Stimulated activated CD8-positive, alpha-beta memory T cell treated with anti-CD3 and anti-CD28 coated beads, Interleukin-4, amount 100 ng/mL, for 1 hour (primary cell): ENCODE data around the gene LINC01488.

Experiments used
- DNase-seq, 2 donors: peaks; one replicate each; pipeline ENCODE4 v3.0.0-alpha.2; 2020; ENCODE audit warnings: low read depth in 2 of 2, low spot score in 1 of 2

LINC01488 gene

DNA sequence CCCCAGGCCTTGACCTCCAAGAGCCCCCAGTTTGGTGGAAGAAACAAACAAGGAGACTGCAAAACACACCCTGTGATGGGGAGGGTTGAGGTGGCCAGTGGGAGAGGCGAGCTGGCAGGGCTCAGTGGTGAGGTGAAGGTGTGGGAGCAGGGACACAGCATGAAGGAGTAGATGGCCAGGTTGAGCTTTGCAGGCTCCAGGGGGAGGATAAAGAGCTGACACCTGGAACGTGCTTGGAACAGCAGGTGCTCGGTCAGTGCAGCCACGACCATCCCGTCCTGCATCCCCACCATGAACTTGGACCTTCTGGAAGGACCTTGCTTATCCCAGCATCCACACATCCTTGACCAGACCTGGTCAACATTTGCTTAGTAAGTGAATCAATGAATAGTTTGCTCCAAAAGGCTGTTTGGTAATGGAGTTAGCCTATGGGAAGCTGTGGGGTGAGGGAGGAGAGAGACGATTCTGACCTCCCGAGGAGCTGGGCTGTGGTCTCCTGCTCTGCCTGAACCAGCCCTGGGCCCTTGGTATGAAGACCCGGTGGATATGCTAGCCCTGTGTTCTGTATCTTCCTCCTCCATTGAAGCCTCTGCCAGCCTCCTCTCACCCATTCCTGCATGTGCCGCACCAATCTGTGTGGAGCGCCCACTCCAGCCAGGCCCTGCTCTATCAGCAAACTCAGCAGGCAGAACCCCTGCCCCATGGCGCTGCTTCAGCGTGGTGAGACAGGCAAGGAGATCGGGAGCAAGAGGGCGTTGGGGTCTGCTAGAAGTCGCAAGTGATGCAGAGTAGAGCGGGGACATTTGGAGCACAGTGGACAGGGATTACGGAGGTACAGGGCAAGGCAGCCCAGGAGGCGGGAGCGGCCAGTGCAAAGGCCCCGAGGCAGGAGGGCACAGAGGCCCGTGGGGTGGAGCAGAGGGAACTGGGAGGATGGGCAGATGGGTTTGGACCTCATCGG is 9.9 kb downstream of the LINC01488 start:
- DNase-seq, result no peak

DNA sequence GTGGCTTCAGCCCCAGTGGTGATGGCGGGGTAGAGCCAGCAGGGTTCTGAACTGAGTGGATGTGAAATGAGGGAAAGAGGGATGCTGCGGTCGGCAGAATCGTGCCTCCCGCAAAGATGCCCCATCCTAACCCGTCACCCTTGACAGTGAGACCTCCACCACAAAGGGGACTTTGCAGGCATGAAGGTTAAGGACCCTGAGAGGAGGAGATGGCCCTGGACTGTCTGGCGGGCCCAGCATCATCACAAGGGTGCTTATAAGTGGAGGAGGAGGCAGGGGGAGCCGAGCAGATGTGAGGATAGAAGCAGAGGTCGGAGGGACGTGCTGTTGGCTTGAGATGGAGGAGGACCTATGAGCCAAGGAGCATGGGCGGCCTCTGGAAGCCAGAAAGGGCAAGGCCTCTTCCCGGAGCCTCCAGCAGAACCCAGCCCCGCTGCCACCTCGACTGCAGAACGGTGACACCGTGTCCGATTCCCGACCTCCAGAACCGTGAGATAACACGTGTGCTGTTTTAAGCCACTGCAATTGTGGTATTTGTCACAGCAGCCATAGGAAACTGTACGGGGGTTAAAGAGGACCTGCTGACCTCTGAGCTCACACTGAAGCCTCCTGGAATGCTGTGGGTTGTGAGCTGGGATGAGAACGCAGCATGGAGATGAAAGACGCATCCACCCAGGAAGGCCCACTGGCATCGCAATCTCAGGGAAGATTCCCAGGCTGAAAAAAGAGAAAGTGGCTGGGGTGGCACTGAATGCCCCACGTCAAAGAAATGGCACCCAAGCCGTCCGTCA is 10.9 kb downstream of the LINC01488 start:
- DNase-seq, result no peak

DNA sequence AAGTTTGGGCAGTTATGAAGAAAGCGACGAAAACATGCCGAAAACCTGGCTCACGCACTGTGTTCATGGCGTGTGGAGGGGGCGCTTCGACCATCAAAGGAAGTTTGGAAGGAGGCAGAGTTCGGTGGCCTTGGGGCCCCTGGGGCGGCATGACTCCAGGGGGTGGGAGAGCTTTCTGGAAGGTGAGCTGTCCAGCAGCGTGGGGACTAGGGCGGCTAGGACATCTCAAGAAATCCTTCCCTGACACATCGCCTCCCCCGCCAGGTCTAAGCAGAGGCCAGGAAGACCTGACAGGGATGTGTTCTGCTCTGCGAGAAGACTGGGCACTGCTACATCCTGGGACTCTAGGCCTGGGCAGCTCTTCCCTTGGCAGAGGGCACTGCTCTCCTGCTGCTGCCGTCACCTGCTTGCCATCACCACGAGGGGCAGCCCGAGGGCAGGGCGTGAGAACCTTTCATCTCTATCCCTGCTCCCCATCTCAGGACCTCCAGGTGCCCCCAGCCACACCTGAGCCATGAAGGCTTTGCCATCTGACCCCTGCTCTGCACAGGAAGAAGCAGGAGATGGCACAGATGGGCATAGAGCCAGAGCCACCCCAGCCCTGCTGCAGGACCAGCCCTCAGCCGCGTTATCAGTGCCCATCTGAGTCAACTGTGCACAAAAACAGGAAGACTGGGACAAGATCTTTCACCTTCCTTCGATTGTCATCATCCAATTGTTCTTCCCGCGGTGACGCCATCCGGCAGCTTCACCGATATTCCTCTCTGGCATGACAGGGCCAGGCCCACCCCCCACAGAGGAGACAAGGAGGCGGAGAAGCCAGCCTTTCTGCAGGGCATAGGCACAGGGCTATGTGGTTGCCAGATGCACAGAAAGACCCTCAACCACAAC is 12.7 kb downstream of the LINC01488 start:
- no peak for DNase-seq

DNA sequence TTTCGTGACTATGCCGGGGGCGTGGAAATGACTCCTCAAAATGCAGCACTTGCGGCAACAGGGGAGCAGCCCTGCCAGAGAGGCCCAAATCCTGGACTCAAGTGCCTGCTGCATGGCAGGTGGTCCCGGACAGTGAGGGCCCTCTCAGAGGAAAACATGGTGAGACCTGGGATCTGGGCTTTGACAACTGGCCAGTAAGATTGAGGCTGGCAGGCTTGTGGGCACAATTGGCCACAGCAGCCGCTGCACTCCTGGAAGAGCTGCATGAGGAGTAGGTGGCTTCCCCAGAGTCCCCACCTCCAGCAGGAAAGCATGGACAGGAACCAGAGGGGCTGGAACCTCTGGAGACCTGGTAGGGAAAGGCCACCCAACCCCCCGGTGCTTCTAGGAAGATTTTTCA is 13.4 kb downstream of the LINC01488 start:
- DNase-seq, result no peak

DNA sequence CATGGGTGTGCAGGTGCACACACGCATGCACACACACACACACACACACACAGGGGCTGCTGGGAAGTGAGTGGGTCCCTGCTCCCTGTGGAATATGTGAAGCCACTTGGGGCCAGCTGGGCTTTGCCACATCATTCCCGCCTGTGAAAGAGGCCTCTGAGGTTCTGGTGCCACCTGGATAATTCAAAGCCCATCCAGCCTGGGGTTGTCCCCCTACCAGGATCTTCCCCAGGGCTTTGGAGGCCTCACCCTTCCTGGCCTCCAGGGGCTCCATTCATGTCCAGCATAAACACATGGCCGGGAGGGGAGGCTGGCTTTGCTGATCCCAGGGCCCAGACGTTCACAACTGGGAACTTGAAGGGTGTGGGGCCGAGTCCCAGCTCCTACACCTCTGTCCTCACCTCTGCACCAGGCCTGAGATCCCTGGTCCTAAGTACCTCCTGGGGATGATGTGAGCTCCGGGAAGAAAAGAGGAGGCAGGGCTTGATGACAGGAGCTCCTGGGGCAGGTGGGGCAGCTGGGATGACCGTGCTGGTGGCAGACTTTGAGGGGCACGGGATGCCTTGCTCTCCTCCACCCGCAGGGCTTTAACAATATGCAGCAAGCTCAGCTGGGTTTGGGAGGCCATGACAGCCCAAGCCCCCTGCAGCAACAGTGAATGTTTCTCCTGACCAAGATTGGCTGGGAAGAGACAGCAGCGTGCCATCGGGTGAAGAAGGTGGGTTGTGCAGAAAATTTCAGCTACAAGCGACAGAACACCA is 14.2 kb downstream of the LINC01488 start:
- DNase-seq, result no peak

DNA sequence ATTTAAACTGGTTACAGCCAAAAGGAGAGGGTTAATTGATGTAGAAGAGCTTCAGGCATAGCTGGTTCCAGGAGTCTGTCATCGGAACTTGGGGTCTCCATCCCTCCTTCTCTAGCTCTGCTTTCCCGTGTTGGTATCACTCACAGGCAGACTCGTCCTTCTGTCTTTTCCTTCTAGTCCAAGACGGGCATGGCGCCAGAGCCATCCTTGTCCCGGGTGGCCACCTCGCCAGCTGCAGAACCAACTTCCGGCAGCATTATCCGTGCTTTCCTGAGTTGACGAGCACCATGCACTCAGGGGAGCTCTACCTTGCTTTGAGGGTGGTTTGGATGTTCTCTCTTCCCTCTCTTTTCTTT is 14.7 kb downstream of the LINC01488 start:
- DNase-seq, result no peak

DNA sequence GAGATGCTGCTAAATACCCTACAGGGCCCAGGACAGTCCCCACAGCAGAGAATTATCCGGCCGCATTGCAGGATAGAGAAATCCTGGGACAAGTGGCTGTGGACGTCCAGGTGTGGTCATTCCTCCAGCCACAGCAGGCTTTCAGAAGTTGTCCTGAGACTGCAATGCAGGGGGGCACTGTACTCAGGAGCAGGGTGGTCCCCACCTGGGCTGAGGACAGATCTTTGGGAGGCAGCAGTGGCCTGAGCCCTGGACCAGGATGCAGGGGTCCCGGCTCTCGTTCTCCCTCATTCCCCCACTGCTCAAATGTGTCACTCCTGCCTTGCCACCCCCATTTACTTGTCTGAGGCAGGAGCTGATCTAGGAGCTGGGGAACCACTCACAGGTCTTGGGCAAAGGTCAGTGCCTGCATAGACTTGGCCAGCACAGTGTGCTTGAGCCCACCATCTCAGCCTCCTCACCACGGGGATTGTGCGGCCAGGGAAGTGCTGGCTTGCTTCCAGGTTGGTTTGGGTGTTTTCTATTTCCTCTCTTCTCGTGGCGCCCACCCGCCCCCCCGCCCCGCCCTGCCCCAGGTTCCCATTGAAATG is 15.3 kb downstream of the LINC01488 start:
- no peak for DNase-seq

DNA sequence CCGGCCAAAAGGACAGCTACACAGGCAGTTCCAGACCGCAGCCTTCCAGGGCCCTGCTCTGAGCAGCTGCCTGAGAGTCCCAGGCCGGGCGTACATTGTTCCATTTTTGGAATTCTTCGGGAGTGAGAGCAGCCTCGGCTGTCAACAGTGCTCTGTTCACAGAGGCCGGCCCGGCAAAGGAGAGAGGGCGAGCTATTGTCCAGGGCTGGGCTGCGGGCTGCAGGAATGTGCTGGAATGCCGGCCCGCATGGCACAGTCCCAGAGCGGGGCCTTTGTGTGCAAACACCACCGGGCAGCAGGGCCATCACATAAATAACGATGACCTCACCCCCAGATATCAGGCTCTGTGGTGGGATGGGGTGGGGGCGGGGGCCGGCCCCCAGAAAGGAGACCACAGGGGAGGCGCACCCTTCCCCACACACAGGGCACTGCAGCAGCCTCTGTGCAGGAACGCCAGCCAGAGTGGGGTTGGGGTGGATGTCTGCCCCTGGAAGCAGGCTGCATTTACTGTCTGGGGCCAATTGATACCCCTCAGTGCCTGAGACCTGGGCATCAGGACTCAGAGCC is 15.8 kb downstream of the LINC01488 start:
- no peak for DNase-seq

DNA sequence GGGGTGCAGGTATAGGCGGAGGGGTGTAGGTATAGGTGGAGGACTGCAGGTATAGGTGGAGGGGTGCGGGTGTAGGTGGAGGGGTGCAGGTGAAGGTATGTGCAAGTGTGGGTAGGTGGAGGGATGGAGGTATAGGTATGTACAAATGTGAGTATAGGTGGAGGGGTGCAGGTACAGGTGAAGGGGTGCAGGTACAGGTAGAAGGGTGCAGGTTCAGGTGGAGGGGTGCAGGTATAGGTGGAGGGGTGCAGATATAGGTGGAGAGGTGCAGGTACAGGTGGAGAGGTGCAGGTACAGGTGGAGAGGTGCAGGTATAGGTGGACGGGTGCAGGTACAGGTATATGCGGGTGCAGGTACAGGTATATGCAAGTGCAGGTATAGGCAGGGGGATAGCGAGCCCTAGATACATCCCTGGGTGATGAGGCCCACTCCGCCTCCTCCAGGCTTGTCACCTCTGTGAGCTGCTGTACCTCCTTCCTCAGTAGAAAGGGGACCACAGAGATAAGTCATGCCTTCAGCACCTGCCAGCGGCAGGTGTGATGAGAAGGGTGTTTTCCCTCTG is 17.2 kb downstream of the LINC01488 start:
- DNase-seq, result no peak

DNA sequence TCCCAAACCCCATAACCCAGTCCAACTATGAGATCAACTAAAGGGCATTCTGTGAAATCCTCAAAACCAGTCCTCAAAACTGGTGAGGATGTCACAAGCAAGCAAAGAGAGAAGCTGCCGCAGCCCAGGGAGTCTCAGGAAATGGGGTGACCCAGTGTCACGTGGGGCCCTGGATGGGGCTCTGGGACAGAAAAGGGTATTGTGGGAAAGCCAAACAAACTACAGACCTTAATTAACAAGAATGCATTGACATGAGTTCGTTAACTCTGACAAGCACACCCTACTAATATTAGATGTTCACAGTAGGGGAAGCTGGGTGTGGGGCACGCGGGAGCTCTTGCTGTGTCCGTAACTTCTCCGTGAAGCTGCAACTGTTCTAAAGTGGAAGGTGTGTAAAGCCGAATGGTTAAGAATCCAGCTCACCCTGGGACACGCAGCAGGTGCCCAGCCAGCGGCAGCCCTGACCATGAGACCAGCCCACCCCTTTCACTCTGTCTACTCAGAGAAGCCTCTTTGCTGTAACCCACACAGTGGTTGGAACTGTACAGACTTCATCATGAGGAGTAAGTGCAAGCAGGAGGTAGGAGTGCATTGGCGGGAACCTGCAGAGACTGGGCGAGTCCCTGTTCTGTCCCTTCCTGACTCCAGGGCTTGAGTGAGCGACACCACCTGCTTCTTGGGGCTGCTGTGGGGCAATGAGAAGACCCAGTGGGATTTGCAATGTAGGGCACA is 17.9 kb downstream of the LINC01488 start:
- DNase-seq, result no peak

DNA sequence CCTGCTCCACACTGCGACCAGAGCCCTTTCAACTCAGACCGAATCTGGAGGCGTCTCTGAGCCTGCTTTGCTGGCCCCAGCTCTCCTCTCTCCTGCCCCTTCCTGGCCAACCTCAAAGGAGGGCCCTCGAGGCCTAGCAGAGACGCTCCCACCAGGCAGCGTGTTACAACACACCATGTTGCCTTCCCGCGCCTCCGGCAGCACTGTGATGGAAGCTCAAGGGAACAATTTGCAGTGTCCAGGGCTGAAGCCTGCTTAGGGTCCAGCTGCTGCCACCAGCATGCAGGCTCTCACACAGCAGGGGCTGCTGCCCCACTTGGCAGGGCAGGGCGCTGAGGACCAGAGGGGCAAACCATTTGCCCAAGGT is 18.4 kb downstream of the LINC01488 start:
- no peak for DNase-seq

DNA sequence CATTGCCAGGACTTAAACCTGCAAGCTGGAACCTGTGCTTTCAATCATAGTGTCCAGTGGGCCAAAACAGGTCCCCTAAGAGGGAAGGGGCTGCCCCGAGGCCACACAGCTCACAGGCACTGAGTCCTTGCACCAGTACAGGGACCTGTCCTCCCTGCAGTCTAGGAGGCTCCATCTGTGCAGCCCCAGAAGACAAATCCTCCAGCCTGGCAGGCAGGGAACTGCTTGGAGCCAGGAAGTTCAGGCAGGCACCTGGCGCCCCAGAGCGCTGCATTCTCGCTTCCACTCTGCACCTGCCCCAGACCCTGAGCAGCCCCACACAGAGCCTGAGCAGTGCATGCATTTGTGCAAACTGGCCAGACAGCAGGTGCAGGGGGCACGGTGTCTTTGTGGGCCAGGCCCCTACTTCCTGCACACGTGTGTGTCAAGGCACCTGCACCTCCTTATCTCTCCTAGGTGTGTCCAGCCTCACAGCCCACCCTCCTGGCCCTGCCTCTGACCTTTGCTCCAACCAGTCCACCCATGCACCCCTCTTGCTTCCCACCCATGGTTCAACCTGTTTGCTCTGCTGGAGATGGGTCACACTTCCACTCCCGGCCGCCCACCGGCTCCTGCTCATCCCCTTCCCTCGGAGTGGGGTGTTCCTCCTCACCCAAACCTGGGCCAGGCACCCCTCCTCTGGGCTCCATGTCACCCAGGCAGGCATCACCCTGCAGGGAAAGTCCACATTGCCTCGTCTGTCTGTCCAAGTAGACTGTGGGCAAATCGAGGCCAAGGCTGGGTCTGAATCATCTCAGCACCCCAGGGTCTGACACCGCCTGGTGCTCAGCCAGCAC is 19.0 kb downstream of the LINC01488 start:
- DNase-seq, result no peak

DNA sequence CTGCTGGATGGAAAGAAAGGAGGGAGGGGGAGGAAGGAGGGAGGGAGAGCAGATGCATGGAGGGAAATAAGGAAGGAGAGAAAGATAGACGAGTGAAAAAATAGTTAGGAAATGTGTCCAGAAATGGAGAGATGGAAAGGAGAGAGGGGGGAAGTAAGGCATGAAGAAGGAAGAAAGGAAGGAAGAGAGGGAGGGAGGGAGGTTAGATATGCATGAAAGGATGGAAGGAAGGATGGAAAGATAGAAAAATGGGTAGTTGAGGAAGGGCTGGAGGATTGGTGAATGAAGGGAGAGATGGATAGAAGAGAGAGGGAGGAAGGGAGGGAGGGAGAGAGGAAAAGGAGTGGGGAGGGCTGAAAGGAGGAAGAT is 19.6 kb downstream of the LINC01488 start:
- no peak for DNase-seq

DNA sequence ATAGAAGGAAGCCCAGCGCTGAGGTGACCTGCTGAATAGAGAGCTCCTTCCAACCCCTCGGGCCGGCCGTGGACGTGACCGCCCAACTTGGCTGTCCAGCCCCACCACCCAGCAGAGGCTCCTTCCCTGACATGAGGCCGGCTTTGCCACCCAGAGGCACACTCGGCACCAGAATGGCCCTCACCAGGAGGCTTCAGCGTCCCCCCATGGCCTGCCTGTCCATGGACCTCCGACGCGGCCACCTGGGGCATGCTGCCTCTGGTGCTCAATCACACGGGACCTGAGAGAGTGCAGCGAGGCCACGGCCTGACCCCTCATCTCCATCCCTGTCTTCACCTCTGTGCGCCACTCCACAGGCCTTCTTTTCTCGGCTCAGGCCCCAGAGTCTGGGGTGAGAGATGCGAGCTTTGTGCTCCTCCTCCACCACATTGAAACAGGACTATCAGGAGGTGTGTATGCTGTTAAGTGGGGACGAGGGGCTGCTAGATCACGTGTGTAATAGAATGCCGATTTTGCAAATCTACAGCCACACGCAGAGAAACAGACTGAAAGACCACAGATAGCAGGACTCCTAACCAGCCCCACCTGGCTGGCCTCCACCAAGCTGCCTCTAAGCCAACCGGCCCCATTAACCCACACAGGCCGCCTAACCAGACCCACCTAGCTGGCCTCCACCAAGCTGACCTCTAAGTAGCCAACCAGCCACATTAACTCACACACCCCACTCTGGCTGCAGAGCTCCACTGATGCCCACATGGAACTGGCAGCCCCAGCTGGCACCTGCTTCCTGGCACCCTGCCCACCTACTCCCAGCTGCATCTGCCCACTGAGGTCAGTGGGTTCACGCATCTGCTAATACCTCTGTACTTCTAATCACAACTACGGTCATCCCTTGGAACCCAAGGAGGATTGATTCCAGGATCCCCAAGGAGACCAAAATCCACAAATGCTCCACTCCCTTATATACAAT is 20.7 kb downstream of the LINC01488 start:
- no peak for DNase-seq

DNA sequence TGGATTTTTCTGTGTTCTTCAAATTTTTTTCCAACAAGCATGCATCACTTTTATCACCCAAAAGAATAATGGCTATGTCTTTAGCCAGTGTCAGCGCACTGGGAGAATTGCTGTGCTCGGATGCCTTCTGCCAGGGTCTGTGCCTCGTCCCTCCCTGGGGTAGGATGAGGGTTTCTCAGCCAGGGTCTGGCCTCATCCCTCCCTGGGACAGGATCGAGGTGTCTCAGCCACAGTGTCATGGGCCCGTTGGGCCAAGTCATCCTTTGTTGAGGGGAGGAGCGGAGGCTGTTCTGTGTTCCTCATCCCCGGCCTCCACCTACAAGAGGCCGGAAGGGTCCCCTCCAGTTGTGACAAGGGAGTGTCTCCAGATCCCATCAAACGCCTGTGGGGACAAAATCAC is 22.7 kb downstream of the LINC01488 start:
- DNase-seq, result no peak

DNA sequence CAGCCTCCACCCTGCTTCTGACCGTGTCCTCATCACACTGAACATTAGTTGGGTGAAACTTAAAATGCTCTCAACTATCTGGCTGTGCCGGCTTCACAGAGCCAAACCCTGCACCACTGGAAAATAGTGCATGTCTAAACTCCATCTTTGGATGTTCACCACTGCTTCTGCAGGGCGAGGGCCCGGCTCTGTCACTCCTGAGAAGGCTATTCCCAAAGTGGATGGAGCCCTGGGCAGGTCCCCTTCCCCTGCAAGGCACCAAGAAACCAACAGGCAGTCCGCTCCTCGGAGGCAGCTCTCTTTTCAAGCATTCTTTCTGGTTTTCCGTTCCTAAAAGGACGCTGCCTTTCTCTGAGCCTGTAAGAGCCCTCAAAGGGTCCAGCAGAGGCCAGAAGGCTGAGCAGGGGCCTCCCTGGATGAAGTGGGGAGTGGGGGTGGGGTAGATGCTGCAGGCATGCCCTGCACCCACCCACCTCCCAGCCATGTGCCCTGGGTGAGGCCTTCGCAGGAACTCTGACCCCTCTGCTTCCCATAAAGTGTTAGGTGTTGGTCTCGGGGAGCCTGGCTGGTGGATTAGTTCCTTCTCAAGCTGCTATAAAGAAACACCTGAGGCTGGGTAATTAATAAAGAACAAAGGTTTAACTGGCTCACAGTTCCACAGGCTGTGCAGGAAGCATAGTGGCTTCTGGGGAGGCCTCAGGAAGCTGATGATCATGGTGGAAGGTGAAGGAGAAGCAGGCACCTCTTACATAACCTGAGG is 23.3 kb downstream of the LINC01488 start:
- no peak for DNase-seq
